Activated CD4-positive, alpha-beta T cell treated with anti-CD3 and anti-CD28 coated beads, Interleukin-2, amount 10 ng/mL, durations not matched to agents 7 days and 5 days (primary cell): ENCODE measurements around the gene PSMD1. TPM values are rescaled to one million over a fixed set of nuclear protein-coding genes. Genes with fewer than 3 reads are reported as not detected.

Source experiments
- total RNA-seq, 2 experiments: library from RNA; stranded (reverse); gene quantifications; one replicate each; pipeline ENCODE4 v1.2.3, GENCODE V29; 2021

Gene PSMD1
- total RNA-seq, 2 experiments from 2014 or later: 80.5 to 101 TPM

Other genes with a start within 250 kb of the PSMD1 start
- gene ITM2C, start 191.9 kb upstream of the PSMD1 start, total RNA-seq: 10 to 100 TPM; 29.4 to 30.4 TPM
- 1 to 10 TPM; 9.2 to 9.4 TPM for gene GPR55, start 131.6 kb upstream of the PSMD1 start, total RNA-seq
- under 1 TPM in 1 of 2 experiments, not detected in 1; 0.71 TPM for gene SPATA3, start 60.7 kb upstream of the PSMD1 start, total RNA-seq
- under 1 TPM in 1 of 2 experiments, not detected in 1; 0.15 TPM for gene C2orf72, start 19.3 kb upstream of the PSMD1 start, total RNA-seq
- gene HTR2B, start 68.2 kb downstream of the PSMD1 start, total RNA-seq: 1 to 10 TPM; 2.1 to 2.2 TPM
- under 1 TPM; 0.45 to 0.58 TPM for gene ARMC9, start 141.8 kb downstream of the PSMD1 start, total RNA-seq